Stimulated activated CD8-positive, alpha-beta memory T cell treated with anti-CD3 and anti-CD28 coated beads, Interleukin-12 subunit alpha, Interleukin-12 subunit beta, amount 100 ng/mL, for 24 hours (primary cell): Measurements from ENCODE around the gene TADA3.

Experiments
- DNase-seq: peaks from one replicate; pipeline ENCODE4 v3.0.0-alpha.2; 2020; ENCODE audit errors: extremely low read depth

Gene TADA3

GRCh38 chr3:9760779-9761505 is 31.3 kb downstream of the TADA3 start:
- no peak for DNase-seq

GRCh38 chr3:9757427-9757826 is 34.8 kb downstream of the TADA3 start:
- no peak for DNase-seq

- no peak for DNase-seq
Observed at GRCh38 chr3:9754678-9755077, 37.6 kb downstream of the TADA3 start.

GRCh38 chr3:9750556-9751411 is 41.5 kb downstream of the TADA3 start:
- no peak for DNase-seq

GRCh38 chr3:9749645-9750555 is 42.4 kb downstream of the TADA3 start, which contains the start of gene OGG1:
Gene OGG1, plus strand, starts transcription at chr3:9749952. Its CDS starts 335 bp downstream, at chr3:9750287.
- DNase-seq: peak; percentile 91

- no peak for DNase-seq
Observed at GRCh38 chr3:9749296-9749644, 43.0 kb downstream of the TADA3 start.

GRCh38 chr3:9748031-9748430 is 44.2 kb downstream of the TADA3 start:
- no peak for DNase-seq

- no peak for DNase-seq
Observed at GRCh38 chr3:9747267-9747666, 45.0 kb downstream of the TADA3 start.

GRCh38 chr3:9746330-9746729 is 45.9 kb downstream of the TADA3 start:
- DNase-seq: no peak

- DNase-seq: no peak
Observed at GRCh38 chr3:9745521-9745920, 46.8 kb downstream of the TADA3 start.

- no peak for DNase-seq
Observed at GRCh38 chr3:9744162-9744561, 48.1 kb downstream of the TADA3 start.

- DNase-seq: no peak
Observed at GRCh38 chr3:9743548-9743947, 48.7 kb downstream of the TADA3 start.

- DNase-seq: no peak
Observed at GRCh38 chr3:9742560-9742959, 49.7 kb downstream of the TADA3 start.

- no peak for DNase-seq
Observed at GRCh38 chr3:9739181-9739580, 53.1 kb downstream of the TADA3 start.

- no peak for DNase-seq
Observed at GRCh38 chr3:9736831-9737230, 55.4 kb downstream of the TADA3 start.

GRCh38 chr3:9732740-9733115 is 59.5 kb downstream of the TADA3 start:
- DNase-seq: no peak

GRCh38 chr3:9732080-9732739 is 60.1 kb downstream of the TADA3 start:
- no peak for DNase-seq

- peak; percentile 98 for DNase-seq
Observed at GRCh38 chr3:9731206-9732079, 60.8 kb downstream of the TADA3 start, which contains the start of gene BRPF1. Gene BRPF1, plus strand, starts transcription at chr3:9731735. Its CDS starts 2,406 bp downstream, at chr3:9734141.

- DNase-seq: no peak
Observed at GRCh38 chr3:9730657-9731205, 61.5 kb downstream of the TADA3 start.
